H1 (cell line): ENCODE measurements around the gene CFAP74. TPM values are rescaled to one million over a fixed set of nuclear protein-coding genes. Genes with fewer than 3 reads are reported as not detected.
A peak's percentile ranks its signal among the peaks of the same experiment; 100 is the strongest.

Experiments
- CTCF ChIA-PET: fragments of 300-600 bp; sonication (Branson Sonifier 250); formaldehyde crosslinking; loops from one replicate; lab custom pipeline; 2021; ENCODE audit not compliant: partially characterized antibody; lab: Charles Lee
- POLR2A ChIA-PET: fragments of 300-600 bp; sonication (Branson Sonifier 250); formaldehyde crosslinking; loops from one replicate; lab custom pipeline; 2021; ENCODE audit warnings: inconsistent platforms; ENCODE audit not compliant: partially characterized antibody; lab: Charles Lee
- DNase-seq, 2 experiments: peaks; one replicate each; pipeline versions ENCODE4 v3.0.0 to v3.0.0-alpha.2; 2010 to 2022; ENCODE audit warnings: low spot score in 2 of 2, low read depth in 1 of 2, mixed read lengths in 1 of 2
- FAIRE-seq: peaks from 2 replicates; lab custom pipeline; 2011; peaks lifted over from hg19 to GRCh38; lab: Jason Lieb, UNC
- H2AFZ ChIP-seq: 2 replicates; pipeline ENCODE4 v1.8.1; 2012; ENCODE audit warnings: low read length, inconsistent platforms
- H2AK5ac ChIP-seq: 2 replicates; pipeline ENCODE4 v1.6.1; 2013; ENCODE audit warnings: low read depth, low read length
- H2BK120ac ChIP-seq: replicated peaks from 2 replicates; pipeline ENCODE3; 2013; ENCODE audit warnings: low read depth, low read length, inconsistent platforms
- H2BK12ac ChIP-seq: 2 replicates; pipeline ENCODE4 v1.6.1; 2013; ENCODE audit warnings: low read depth, low read length
- H2BK15ac ChIP-seq: 2 replicates; pipeline ENCODE4 v1.6.1; 2013; ENCODE audit warnings: low read length
- H2BK20ac ChIP-seq: 2 replicates; pipeline ENCODE4 v1.6.1; 2013; ENCODE audit warnings: low read length
- H2BK5ac ChIP-seq: 2 replicates; pipeline ENCODE4 v1.6.1; 2013; ENCODE audit warnings: low read depth, low read length
- H3K14ac ChIP-seq: 2 replicates; pipeline ENCODE4 v1.6.1; 2013; ENCODE audit warnings: inconsistent platforms; ENCODE audit not compliant: insufficient read length
- H3K18ac ChIP-seq: 2 replicates; pipeline ENCODE4 v1.6.1; 2013; ENCODE audit warnings: low read length; ENCODE audit errors: extremely low read depth
- H3K23ac ChIP-seq: 2 replicates; pipeline ENCODE4 v1.6.1; 2013; ENCODE audit warnings: inconsistent platforms; ENCODE audit not compliant: insufficient read length
- H3K23me2 ChIP-seq: 2 replicates; pipeline ENCODE4 v1.6.1; 2013; ENCODE audit warnings: low read depth, low read length
- H3K27ac ChIP-seq: 2 replicates; pipeline ENCODE4 v1.6.1; 2011; ENCODE audit warnings: low read depth, low read length, inconsistent platforms
- H3K27me3 ChIP-seq, 4 experiments: replicated peaks in 1 of 4; 1 replicate in 1 of 4; 2 replicates in 3 of 4; pipeline versions ENCODE4 v1.6.1 to v1.8.1; 2011 to 2013; ENCODE audit warnings: low read length in 3 of 4, mild to moderate bottlenecking in 3 of 4, inconsistent platforms in 2 of 4, mixed read lengths in 2 of 4, moderate library complexity in 1 of 4; ENCODE audit not compliant: control insufficient read depth in 3 of 4, insufficient read depth in 3 of 4; ENCODE audit errors: extremely low read depth in 1 of 4
- H3K36me3 ChIP-seq, 4 experiments: 2 replicates each; pipeline versions ENCODE4 v1.6.1 to v1.8.1; 2011 to 2013; ENCODE audit warnings: mild to moderate bottlenecking in 4 of 4, low read length in 3 of 4, moderate library complexity in 2 of 4, control low read depth in 1 of 4, inconsistent platforms in 1 of 4; ENCODE audit not compliant: insufficient read depth in 4 of 4, control insufficient read depth in 2 of 4
- H3K4ac ChIP-seq: replicated peaks from 2 replicates; pipeline ENCODE3; 2013; ENCODE audit warnings: low read length, low read depth, mixed read lengths, inconsistent platforms; ENCODE audit not compliant: insufficient read length
- H3K4me1 ChIP-seq, 4 experiments: replicated peaks in 1 of 4; 1 replicate in 1 of 4; 2 replicates in 3 of 4; pipeline versions ENCODE4 v1.6.1 to v1.8.1; 2011 to 2013; ENCODE audit warnings: low read length in 3 of 4, inconsistent platforms in 2 of 4, mixed read lengths in 1 of 4; ENCODE audit not compliant: insufficient read depth in 4 of 4, control insufficient read depth in 3 of 4
- H3K4me2 ChIP-seq, 2 experiments: 2 replicates each; pipeline versions ENCODE4 v1.6.1 to v1.8.1; 2011 to 2013; ENCODE audit warnings: low read depth in 2 of 2, low read length in 2 of 2, control low read depth in 1 of 2, inconsistent platforms in 1 of 2, mild to moderate bottlenecking in 1 of 2; ENCODE audit not compliant: insufficient read depth in 1 of 2
- H3K4me3 ChIP-seq, 4 experiments: fragments of 200-600, 300-600 bp in 1 of 4; sonication (generic), shearing (Covaris generic), sonication (Bioruptor Twin) in 1 of 4; 2 replicates each; pipeline versions ENCODE4 v1.5.1 to v1.8.1; 2011 to 2016; ENCODE audit warnings: low read length in 4 of 4, low read depth in 3 of 4, control low read depth in 2 of 4, inconsistent platforms in 2 of 4, mild to moderate bottlenecking in 2 of 4, mixed read lengths in 1 of 4, moderate library complexity in 1 of 4; ENCODE audit not compliant: insufficient read depth in 2 of 4; ENCODE audit errors: extremely low read depth in 1 of 4
- H3K56ac ChIP-seq: replicated peaks from 2 replicates; pipeline ENCODE3; 2013; ENCODE audit warnings: low read depth, mild to moderate bottlenecking, mixed read lengths, low read length, inconsistent platforms; ENCODE audit not compliant: insufficient read length
- H3K79me1 ChIP-seq: 2 replicates; pipeline ENCODE4 v1.6.1; 2013; ENCODE audit warnings: low read depth, low read length, control low read depth
- H3K79me2 ChIP-seq, 2 experiments: 2 replicates each; pipeline versions ENCODE4 v1.6.1 to v1.8.1; 2012 to 2013; ENCODE audit warnings: low read length in 2 of 2, mild to moderate bottlenecking in 2 of 2, inconsistent platforms in 1 of 2; ENCODE audit not compliant: insufficient read depth in 2 of 2, control insufficient read depth in 1 of 2
- H3K9ac ChIP-seq, 4 experiments: replicated peaks in 1 of 4; 1 replicate in 1 of 4; 2 replicates in 3 of 4; pipeline versions ENCODE4 v1.6.1 to v1.8.1; 2011 to 2013; ENCODE audit warnings: low read depth in 3 of 4, low read length in 3 of 4, control low read depth in 2 of 4, mild to moderate bottlenecking in 2 of 4, moderate library complexity in 2 of 4, inconsistent platforms in 1 of 4; ENCODE audit errors: extremely low read depth in 1 of 4
- H3K9me3 ChIP-seq, 2 experiments: 2 replicates each; pipeline versions ENCODE4 v1.6.1 to v1.8.1; 2012 to 2013; ENCODE audit warnings: mild to moderate bottlenecking in 2 of 2, moderate library complexity in 2 of 2, control low read depth in 1 of 2, inconsistent platforms in 1 of 2, low read depth in 1 of 2, low read length in 1 of 2, mixed read lengths in 1 of 2; ENCODE audit not compliant: insufficient read depth in 2 of 2
- H4K20me1 ChIP-seq, 2 experiments: replicated peaks in 1 of 2; 2 replicates each; pipeline versions ENCODE3 to v1.8.1; 2011 to 2013; ENCODE audit warnings: inconsistent platforms in 2 of 2, low read length in 2 of 2, mild to moderate bottlenecking in 1 of 2; ENCODE audit not compliant: insufficient read depth in 2 of 2, control insufficient read depth in 1 of 2
- H4K5ac ChIP-seq: 2 replicates; pipeline ENCODE4 v1.6.1; 2013; ENCODE audit warnings: low read length, low read depth, mixed read lengths, inconsistent platforms; ENCODE audit not compliant: insufficient read length
- H4K8ac ChIP-seq: 2 replicates; pipeline ENCODE4 v1.8.0; 2013; ENCODE audit warnings: mild to moderate bottlenecking, moderate library complexity, low read length, inconsistent platforms; ENCODE audit not compliant: insufficient read depth; ENCODE audit errors: extremely low read depth
- H4K91ac ChIP-seq: replicated peaks from 2 replicates; pipeline ENCODE3; 2013; ENCODE audit warnings: low read length, mixed read lengths, inconsistent platforms; ENCODE audit not compliant: insufficient read length
- CREB1 ChIP-seq: IDR thresholded peaks from 2 replicates; pipeline ENCODE4 v1.6.1; 2012; ENCODE audit warnings: inconsistent platforms
- FOSL1 ChIP-seq: IDR thresholded peaks from 2 replicates; pipeline ENCODE4 v1.6.1; 2011; ENCODE audit warnings: mild to moderate bottlenecking, low read depth, low read length, moderate library complexity; ENCODE audit not compliant: insufficient read depth
- MAFK ChIP-seq: IDR thresholded peaks from 2 replicates; pipeline ENCODE4 v1.6.1; 2012; ENCODE audit warnings: low read depth, mild to moderate bottlenecking, improper control_type of control experiment, low read length
- NANOG ChIP-seq: IDR thresholded peaks from 2 replicates; pipeline ENCODE4 v1.6.1; 2011; ENCODE audit warnings: low read length, low read depth, mild to moderate bottlenecking, inconsistent platforms; ENCODE audit not compliant: insufficient read depth, poor library complexity, severe bottlenecking
- RAD21 ChIP-seq, 2 experiments: IDR thresholded peaks in 1 of 2; conservative IDR thresholded peaks in 1 of 2; 2 replicates each; pipeline ENCODE4 v1.6.1; 2011; ENCODE audit warnings: low read depth in 2 of 2, low read length in 2 of 2, improper control_type of control experiment in 1 of 2, inconsistent platforms in 1 of 2, mild to moderate bottlenecking in 1 of 2, moderate library complexity in 1 of 2
- RXRA ChIP-seq: IDR thresholded peaks from 2 replicates; pipeline ENCODE4 v1.6.1; 2011; ENCODE audit warnings: low read depth, mild to moderate bottlenecking, low read length, moderate library complexity; ENCODE audit not compliant: insufficient read depth
- SIRT6 ChIP-seq: IDR thresholded peaks from one replicate; pipeline ENCODE4 v1.7.1; 2012; ENCODE audit warnings: low read length, inconsistent platforms
- SP4 ChIP-seq: IDR thresholded peaks from 2 replicates; pipeline ENCODE4 v1.6.1; 2012; ENCODE audit warnings: low read length, inconsistent platforms
- SUZ12 ChIP-seq: fragments of 200-600 bp; sonication (generic); IDR thresholded peaks from 2 replicates; pipeline ENCODE4 v1.6.1; 2012; ENCODE audit warnings: mild to moderate bottlenecking, inconsistent platforms, low read length, moderate library complexity, mixed read lengths
- TBP ChIP-seq: IDR thresholded peaks from 2 replicates; pipeline ENCODE4 v1.6.1; 2011; ENCODE audit warnings: low read depth, low read length, improper control_type of control experiment
- TCF12 ChIP-seq: IDR thresholded peaks from 2 replicates; pipeline ENCODE4 v1.6.1; 2011; ENCODE audit warnings: low read depth, mild to moderate bottlenecking, low read length
- YY1 ChIP-seq: IDR thresholded peaks from 2 replicates; pipeline ENCODE4 v1.6.1; 2011; ENCODE audit warnings: low read depth, mild to moderate bottlenecking, low read length
- WGBS, 2 experiments: shearing (Covaris generic) in 1 of 2; methylation state at CpG; one replicate each; pipeline versions ENCODE4 v1.1.6 to v1.1.7; 2013 to 2015; ENCODE audit warnings: low lambda C conversion rate in 2 of 2, mixed read lengths in 2 of 2, inconsistent platforms in 1 of 2, low coverage in 1 of 2, missing lambda C conversion rate in 1 of 2; ENCODE audit not compliant: insufficient replicate concordance in 2 of 2, insufficient coverage in 1 of 2, insufficient read length in 1 of 2; ENCODE audit errors: extremely low coverage in 1 of 2, missing lambda C conversion rate in 1 of 2; 5-methylcytosine and 5-hydroxymethylcytosine counted together
- polyA plus RNA-seq, 7 experiments: library from polyadenylated mRNA; depleted of rRNA in 3 of 7; stranded (reverse) in 5 of 7; unstranded in 2 of 7; fragments of >200 nt in 5 of 7; fragments of 200-250 nt in 2 of 7; gene quantifications; 1 replicate in 5 of 7; 2 replicates in 1 of 7; 4 replicates in 1 of 7; pipeline versions ENCODE4 v1.2.1 to v1.2.3, GENCODE V29; 2011 to 2013; ENCODE audit warnings: missing spikeins in 2 of 7, mixed read lengths in 2 of 7
- total RNA-seq: library from RNA; stranded (reverse); fragmentation: NEBNext Ultra II Directional; extraction: Animal tissue kit (Norgen Biotek cat#: 25700); gene quantifications from 2 replicates; pipeline ENCODE4 v1.2.1, GENCODE V29; 2021
- TF ChIP-seq, protein P1 (sequence below): IDR thresholded peaks from 2 replicates; pipeline ENCODE4 v1.6.1; 2011; ENCODE audit warnings: low read length, improper control_type of control experiment

Gene CFAP74
- total and polyA plus RNA-seq, 2 of the 8 experiments (the other 6 are each of a cell fraction or from before 2014, with no cell fraction given), result 0.09 to 0.20 TPM

GRCh38 chr1:1958071-1958541 is 45.5 kb downstream of the CFAP74 start:
- Histone ChIP-seq H3K79me2 (no peaks in the 10 kb centered on the region), H2BK5ac (no peak overlapping the region), H3K9ac (no peak overlapping the region), H4K5ac (no peak overlapping the region), H2BK20ac (no peak overlapping the region), H3K4me3 (no peak overlapping the region), H3K23me2 (no peaks in the 10 kb centered on the region; the same call in 1 of the 2 replicates), H3K9me3 (peaks cover 0 to 5% of the 10 kb centered on the region in 2 experiments; a peak in 1 of 4 replicates), H3K56ac (no peak overlapping the region), H3K27me3 (no peaks in the 10 kb centered on the region; a peak in 1 of 7 replicates), H4K20me1 (peaks cover 0 to 1% of the 10 kb centered on the region in 2 experiments), H3K18ac (no peak overlapping the region), H3K4me1 (peaks cover 0 to 12% (median 10%) of the 10 kb centered on the region in 4 experiments; a peak in 6 of 7 replicates), H4K91ac (peak overlapping the region; percentile 12), H3K23ac (no peak overlapping the region), H2AK5ac (no peak overlapping the region), H2BK15ac (no peak overlapping the region), H3K14ac (no peak overlapping the region), H3K4ac (no peak overlapping the region), H3K79me1 (no peaks in the 10 kb centered on the region), H2BK120ac (no peak overlapping the region), H3K27ac (no peak overlapping the region), H3K4me2 (no peak overlapping the region), H3K36me3 (no peaks in the 10 kb centered on the region), H4K8ac (no peak overlapping the region; the same call in 1 of the 2 replicates), H2BK12ac (no peak overlapping the region), H2AFZ (no peak overlapping the region)
- no peak for DNase-seq
- CTCF ChIA-PET, result interaction anchor here (1.0 to 15.6 kb wide), 3 partner anchors 13 to 209 kb away, joined by 3 to 249 read pairs (median 64); no protein-coding TSS in a partner anchor
- 95% methylated on average over 25 of the region's 29 CpGs; no CpG with 5 or more reads in 1 of the 2 experiments for WGBS, 2 experiments
- FAIRE-seq, result no peak
- POLR2A ChIA-PET, result interaction anchor here (1.0 kb wide), 1 partner anchor 8 kb away, joined by 6 read pairs; no protein-coding TSS in a partner anchor
- no peak for TF ChIP-seq NANOG
- no peak for TF ChIP-seq YY1
- no peak for TF ChIP-seq TBP
- TF ChIP-seq SP4, result no peak
- TF ChIP-seq TCF12, result no peak
- no peak for TF ChIP-seq FOSL1
- no peak for TF ChIP-seq CREB1
- no peak for TF ChIP-seq SIRT6
- TF ChIP-seq RXRA, result no peak
- TF ChIP-seq MAFK, result no peak
- TF ChIP-seq RAD21 (IDR thresholded peaks at IDR 0.05 in 1 of 2, conservative IDR thresholded peaks at IDR 0.05 in 1 of 2; ENCODE audit: low read depth in 2 of 2, low read length in 2 of 2), result no peak
- TF ChIP-seq SUZ12, result no peak
- TF ChIP-seq, protein P1, sequence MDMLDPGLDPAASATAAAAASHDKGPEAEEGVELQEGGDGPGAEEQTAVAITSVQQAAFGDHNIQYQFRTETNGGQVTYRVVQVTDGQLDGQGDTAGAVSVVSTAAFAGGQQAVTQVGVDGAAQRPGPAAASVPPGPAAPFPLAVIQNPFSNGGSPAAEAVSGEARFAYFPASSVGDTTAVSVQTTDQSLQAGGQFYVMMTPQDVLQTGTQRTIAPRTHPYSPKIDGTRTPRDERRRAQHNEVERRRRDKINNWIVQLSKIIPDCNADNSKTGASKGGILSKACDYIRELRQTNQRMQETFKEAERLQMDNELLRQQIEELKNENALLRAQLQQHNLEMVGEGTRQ, result no peak
